GM12891 (cell line): ENCODE data around the gene OTOA.
"Not testable (repeated sequence)": the region's sequence is repeated elsewhere in the genome, so short reads cannot be mapped to it uniquely, and the experiment has no call there.

Experiments
- DNase-seq: peaks from one replicate; pipeline ENCODE4 v3.0.0; 2011; ENCODE audit warnings: low spot score; ENCODE audit not compliant: insufficient read length
- FAIRE-seq: peaks from 2 replicates; lab custom pipeline; 2011; peaks lifted over from hg19 to GRCh38; lab: Jason Lieb, UNC

OTOA gene

GRCh38 chr16:21773207-21773553, 109.4 kb downstream of the OTOA start:
- DNase-seq, FAIRE-seq: not testable (repeated sequence)

- FAIRE-seq, DNase-seq: not testable (repeated sequence)
Measured at GRCh38 chr16:21780525-21780924, 116.8 kb downstream of the OTOA start.

GRCh38 chr16:21790506-21790905, 126.7 kb downstream of the OTOA start:
- not testable (repeated sequence) for FAIRE-seq, DNase-seq

GRCh38 chr16:21793310-21793709, 129.5 kb downstream of the OTOA start:
- DNase-seq, FAIRE-seq: not testable (repeated sequence)

- not testable (repeated sequence) for FAIRE-seq, DNase-seq
Measured at GRCh38 chr16:21798601-21799000, 134.8 kb downstream of the OTOA start.

- FAIRE-seq, DNase-seq: not testable (repeated sequence)
Measured at GRCh38 chr16:21801538-21802374, 138.0 kb downstream of the OTOA start.

- FAIRE-seq, DNase-seq: not testable (repeated sequence)
Measured at GRCh38 chr16:21802375-21802663, 138.6 kb downstream of the OTOA start.
